Tibial nerve (tissue), 4 donors: ENCODE data around the gene TRIM32.

ENCODE experiments used
- CTCF ChIP-seq, 5 experiments: fragments of 200-600 bp in 3 of 5; fragments of 450-650 bp in 2 of 5; sonication (generic) in 3 of 5; IDR thresholded peaks; one replicate each; pipeline ENCODE4 v1.5.1; 2016 to 2019; ENCODE audit warnings: antibody characterized with exemption in 5 of 5, mild to moderate bottlenecking in 3 of 5, moderate library complexity in 2 of 5
- EP300 ChIP-seq, 2 donors: sonication (generic); formaldehyde crosslinking; IDR thresholded peaks; one replicate each; pipeline ENCODE4 v1.6.1; 2017; ENCODE audit warnings: antibody characterized with exemption in 2 of 2, mild to moderate bottlenecking in 1 of 2
- POLR2A ChIP-seq, 2 donors: fragments of 450-650 bp; IDR thresholded peaks; one replicate each; pipeline ENCODE4 v1.6.1; 2017; ENCODE audit warnings: antibody characterized with exemption in 2 of 2, mild to moderate bottlenecking in 2 of 2, moderate library complexity in 2 of 2

GRCh38 chr9:116704470-116704869 is 17.4 kb downstream of the TRIM32 start:
- TF ChIP-seq CTCF (IDR thresholded peaks at IDR 0.05) (no peak), POLR2A (IDR thresholded peaks at IDR 0.05) (no peak), EP300 (IDR thresholded peaks at IDR 0.05) (no peak)
